Nephron (organoid): ENCODE data around the gene TMEM144.
A peak's percentile ranks its signal among the peaks of the same experiment; 100 is the strongest.

Experiments used
- H3K27ac Mint-ChIP-seq, 3 experiments: 2 replicates each; pipeline ENCODE4 v1.8.0; 2020; ENCODE audit warnings: mixed read lengths in 3 of 3, mild to moderate bottlenecking in 2 of 3, moderate library complexity in 1 of 3
- H3K27me3 Mint-ChIP-seq: 2 replicates; pipeline ENCODE4 v1.8.0; 2021; ENCODE audit warnings: low read depth, mild to moderate bottlenecking, moderate library complexity, mixed read lengths
- H3K36me3 Mint-ChIP-seq: 2 replicates; pipeline ENCODE4 v1.8.0; 2020; ENCODE audit warnings: low read depth, mixed read lengths
- H3K4me1 Mint-ChIP-seq: 2 replicates; pipeline ENCODE4 v1.8.0; 2020; ENCODE audit warnings: mixed read lengths
- H3K4me3 Mint-ChIP-seq, 3 experiments: 2 replicates each; pipeline ENCODE4 v1.8.0; 2020; ENCODE audit warnings: mild to moderate bottlenecking in 3 of 3, mixed read lengths in 3 of 3, moderate library complexity in 2 of 3
- H3K9me3 Mint-ChIP-seq: 2 replicates; pipeline ENCODE4 v1.8.0; 2020; ENCODE audit warnings: mixed read lengths
- CTCF ChIP-seq, 3 experiments: fragments of 200-600 bp; sonication (generic); IDR thresholded peaks; one replicate each; pipeline ENCODE4 v1.5.0; 2021; ENCODE audit warnings: antibody characterized with exemption in 3 of 3; ENCODE audit not compliant: unreplicated experiment in 3 of 3

TMEM144 gene

GRCh38 chr4:158193171-158193749 is 17.0 kb upstream of the TMEM144 start:
- no peaks in the 10 kb centered on the region for H3K4me1 Mint-ChIP-seq
- peak; percentile 44 to 60 (median 47) for TF ChIP-seq CTCF (IDR thresholded peaks at IDR 0.05; ENCODE audit: unreplicated experiment in 3 of 3)
- no peaks in the 10 kb centered on the region for H3K27me3 Mint-ChIP-seq
- no peak overlapping the region for H3K4me3 Mint-ChIP-seq
- no peaks in the 10 kb centered on the region for H3K36me3 Mint-ChIP-seq
- H3K9me3 Mint-ChIP-seq: no peaks in the 10 kb centered on the region
- H3K27ac Mint-ChIP-seq: no peak overlapping the region

GRCh38 chr4:158195297-158195696 is 15.0 kb upstream of the TMEM144 start:
- H3K36me3 Mint-ChIP-seq: no peaks in the 10 kb centered on the region
- H3K27me3 Mint-ChIP-seq: no peaks in the 10 kb centered on the region
- H3K27ac Mint-ChIP-seq: no peak overlapping the region
- H3K4me1 Mint-ChIP-seq: no peaks in the 10 kb centered on the region
- no peaks in the 10 kb centered on the region for H3K9me3 Mint-ChIP-seq
- H3K4me3 Mint-ChIP-seq: no peak overlapping the region
- no peak for TF ChIP-seq CTCF (IDR thresholded peaks at IDR 0.05; ENCODE audit: unreplicated experiment in 3 of 3)

GRCh38 chr4:158197194-158197776 is 13.0 kb upstream of the TMEM144 start:
- H3K4me1 Mint-ChIP-seq: no peaks in the 10 kb centered on the region
- H3K4me3 Mint-ChIP-seq: no peak overlapping the region
- no peaks in the 10 kb centered on the region for H3K27me3 Mint-ChIP-seq
- no peaks in the 10 kb centered on the region for H3K36me3 Mint-ChIP-seq
- H3K27ac Mint-ChIP-seq: no peak overlapping the region
- TF ChIP-seq CTCF (IDR thresholded peaks at IDR 0.05; ENCODE audit: unreplicated experiment in 3 of 3): no peak
- no peaks in the 10 kb centered on the region for H3K9me3 Mint-ChIP-seq

- Mint-ChIP-seq H3K36me3 (no peaks in the 10 kb centered on the region), H3K4me1 (no peaks in the 10 kb centered on the region), H3K27ac (no peak overlapping the region), H3K4me3 (no peak overlapping the region), H3K9me3 (no peaks in the 10 kb centered on the region), H3K27me3 (no peaks in the 10 kb centered on the region)
- no peak for TF ChIP-seq CTCF (IDR thresholded peaks at IDR 0.05; ENCODE audit: unreplicated experiment in 3 of 3)
Measured at GRCh38 chr4:158200214-158200613, 10.1 kb upstream of the TMEM144 start.

GRCh38 chr4:158201322-158201721 is 9.0 kb upstream of the TMEM144 start:
- Mint-ChIP-seq H3K27me3 (no peaks in the 10 kb centered on the region), H3K36me3 (no peaks in the 10 kb centered on the region), H3K9me3 (no peaks in the 10 kb centered on the region), H3K27ac (no peak overlapping the region), H3K4me1 (no peaks in the 10 kb centered on the region), H3K4me3 (no peak overlapping the region)
- no peak for TF ChIP-seq CTCF (IDR thresholded peaks at IDR 0.05; ENCODE audit: unreplicated experiment in 3 of 3)

GRCh38 chr4:158201876-158202275 is 8.4 kb upstream of the TMEM144 start:
- no peak for TF ChIP-seq CTCF (IDR thresholded peaks at IDR 0.05; ENCODE audit: unreplicated experiment in 3 of 3)
- H3K36me3 Mint-ChIP-seq: no peaks in the 10 kb centered on the region
- no peak overlapping the region for H3K4me3 Mint-ChIP-seq
- no peaks in the 10 kb centered on the region for H3K27me3 Mint-ChIP-seq
- no peaks in the 10 kb centered on the region for H3K4me1 Mint-ChIP-seq
- H3K27ac Mint-ChIP-seq: no peak overlapping the region
- no peaks in the 10 kb centered on the region for H3K9me3 Mint-ChIP-seq
